ENCODE data around the gene ZNF592.

The ZNF592 gene

DNA sequence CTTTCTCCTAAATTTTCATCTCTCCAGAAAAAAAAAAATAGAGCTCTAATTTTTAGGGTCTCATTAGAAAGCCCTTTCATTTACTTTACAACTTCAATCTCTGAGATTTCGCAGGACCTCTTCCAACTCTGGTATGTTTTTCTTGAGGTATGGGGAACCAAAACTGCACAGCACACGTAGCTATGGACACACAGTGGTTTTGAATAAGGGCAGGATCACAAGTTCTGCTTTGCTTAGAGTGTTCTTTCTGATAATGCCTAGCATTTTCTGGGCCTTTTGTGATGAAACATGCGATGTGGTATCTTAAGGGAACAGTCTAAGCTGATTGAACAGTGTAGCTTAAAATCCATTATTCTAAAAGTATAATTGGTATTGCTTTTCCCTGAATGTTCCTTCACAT lies 25.3 kb downstream of the ZNF592 start:
- in situ Hi-C loops (cut with HindIII; ENCODE audit: low sequenced_read_pairs): no loop called here

DNA sequence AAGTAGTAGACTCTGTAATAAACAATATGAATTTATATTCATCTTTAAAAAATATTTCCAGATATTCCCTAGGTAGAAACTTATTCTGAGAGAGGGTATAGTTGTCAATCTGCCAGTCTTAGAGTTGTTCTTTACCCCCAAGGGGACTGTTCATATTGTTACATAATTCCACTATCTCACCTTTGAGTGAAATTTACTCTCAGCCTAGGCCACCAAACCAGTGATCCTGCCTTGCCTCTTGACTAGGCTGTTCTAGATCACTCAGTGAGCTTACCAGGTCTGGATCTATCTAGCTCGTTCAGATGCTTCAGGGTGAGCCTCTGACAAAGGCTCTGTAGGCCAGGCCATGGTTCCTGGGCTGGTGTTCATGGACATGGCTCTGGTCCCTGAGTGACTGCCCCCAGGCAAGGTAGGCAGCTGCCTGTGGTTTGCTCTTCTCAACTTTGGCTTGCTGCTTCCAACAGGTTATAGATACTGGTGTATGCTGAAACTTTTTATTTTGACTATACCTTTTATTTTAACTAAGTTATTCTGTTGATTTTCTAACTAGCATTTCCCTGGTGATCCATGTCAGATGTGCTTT lies 27.6 kb downstream of the ZNF592 start:
- in situ Hi-C loops (cut with HindIII; ENCODE audit: low sequenced_read_pairs): no loop called here

DNA sequence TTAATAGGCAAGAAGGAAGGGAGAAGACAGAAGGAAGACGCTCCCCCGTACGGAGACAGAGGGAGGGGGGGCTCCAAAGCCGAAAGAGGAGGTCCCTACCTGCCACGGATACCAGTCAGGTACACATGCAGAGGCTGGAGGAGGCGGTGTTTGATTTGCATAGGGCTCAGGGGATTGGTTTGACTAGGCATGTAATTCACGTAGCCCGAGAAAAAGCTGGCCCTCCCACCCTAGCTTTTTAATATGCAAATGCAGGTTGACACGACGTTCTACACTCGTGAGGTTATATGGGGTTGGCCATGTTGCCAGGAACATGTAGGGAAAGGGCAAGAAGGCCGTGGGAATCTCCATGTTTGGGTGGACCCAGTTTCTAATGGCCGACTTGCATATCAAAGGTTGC lies 29.8 kb downstream of the ZNF592 start:
- in situ Hi-C loops (cut with HindIII; ENCODE audit: low sequenced_read_pairs): no loop called here

DNA sequence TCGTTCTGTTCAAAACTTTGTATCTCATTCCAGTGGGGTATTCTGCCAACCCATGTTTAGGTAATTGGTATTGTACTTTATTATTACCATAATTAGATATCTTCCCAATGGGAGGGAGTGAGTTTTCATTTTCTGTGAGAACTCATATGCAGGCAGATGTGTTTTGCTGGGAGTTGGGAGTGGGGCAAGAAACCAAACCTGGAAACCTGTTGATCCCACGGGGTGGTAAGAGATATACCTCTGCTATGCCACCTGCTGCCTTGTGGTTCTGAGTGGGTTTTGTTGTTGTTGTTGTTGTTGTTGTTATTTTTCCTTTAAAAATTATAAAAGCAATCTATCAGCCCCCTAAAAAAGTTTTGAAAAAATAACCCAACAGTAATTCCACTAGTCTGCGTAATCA lies 32.1 kb downstream of the ZNF592 start:
- in situ Hi-C loops (cut with HindIII; ENCODE audit: low sequenced_read_pairs): no loop called here

DNA sequence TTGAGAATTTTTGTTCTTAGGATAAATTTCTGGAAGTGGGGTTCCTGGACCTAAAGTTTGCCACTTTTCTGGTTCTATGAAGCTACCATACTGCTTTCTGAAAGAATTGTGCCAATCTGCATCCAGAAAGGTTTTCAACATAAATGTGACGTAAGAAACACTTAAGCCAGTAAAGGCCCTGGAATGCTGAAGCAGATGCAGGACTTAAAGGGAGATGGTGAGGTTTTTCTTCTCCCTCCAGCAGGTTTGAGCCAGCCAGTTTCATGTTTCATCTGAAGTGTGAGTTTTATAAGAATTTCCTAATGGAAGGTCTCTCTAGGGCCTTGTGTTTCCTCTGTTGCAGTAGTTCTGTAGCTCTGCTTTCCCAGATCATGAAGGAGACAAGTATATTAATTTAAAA lies 33.1 kb downstream of the ZNF592 start:
- in situ Hi-C loops (cut with HindIII; ENCODE audit: low sequenced_read_pairs): no loop called here

DNA sequence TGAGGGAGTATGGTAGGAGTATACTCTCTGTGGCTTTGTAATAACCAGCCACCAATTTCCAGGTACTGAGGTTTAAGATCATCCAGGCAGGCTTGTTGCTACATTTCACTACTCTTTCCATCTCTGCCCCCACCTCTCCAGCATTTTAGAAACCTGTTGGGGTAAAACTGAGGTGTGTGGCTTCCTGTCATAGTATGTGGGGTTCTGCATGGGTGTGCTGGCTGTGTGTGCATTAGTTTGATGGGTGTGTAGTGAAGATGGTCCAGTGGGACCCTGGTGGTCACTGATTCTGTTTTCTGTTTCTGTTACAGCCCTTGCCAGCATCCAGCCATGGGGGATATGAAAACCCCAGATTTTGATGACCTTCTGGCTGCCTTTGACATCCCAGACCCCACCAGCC lies 34.0 kb downstream of the ZNF592 start:
- in situ Hi-C loops (cut with HindIII; ENCODE audit: low sequenced_read_pairs): no loop called here

DNA sequence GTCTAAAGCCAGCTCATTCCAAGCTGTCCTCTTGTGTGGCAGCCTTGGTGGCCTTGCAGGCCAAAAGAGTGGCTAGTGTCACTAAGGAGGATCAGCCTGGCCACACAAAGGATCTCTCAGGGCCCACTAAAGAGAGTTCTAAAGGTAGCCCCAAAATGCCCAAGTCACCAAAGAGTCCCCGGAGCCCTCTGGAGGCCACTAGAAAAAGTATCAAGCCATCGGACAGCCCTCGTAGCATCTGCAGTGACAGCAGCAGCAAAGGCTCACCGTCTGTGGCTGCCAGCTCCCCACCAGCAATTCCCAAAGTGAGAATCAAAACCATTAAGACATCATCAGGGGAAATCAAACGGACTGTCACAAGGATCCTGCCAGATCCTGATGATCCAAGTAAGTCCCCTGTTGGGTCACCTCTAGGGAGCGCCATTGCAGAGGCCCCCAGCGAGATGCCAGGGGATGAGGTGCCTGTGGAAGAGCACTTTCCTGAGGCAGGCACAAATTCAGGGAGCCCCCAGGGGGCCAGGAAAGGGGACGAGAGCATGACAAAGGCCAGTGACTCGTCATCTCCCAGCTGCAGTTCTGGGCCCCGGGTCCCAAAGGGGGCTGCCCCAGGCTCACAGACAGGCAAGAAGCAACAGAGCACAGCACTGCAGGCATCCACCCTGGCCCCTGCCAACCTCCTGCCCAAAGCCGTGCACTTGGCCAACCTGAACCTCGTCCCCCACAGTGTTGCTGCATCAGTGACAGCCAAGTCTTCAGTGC lies 35.3 kb downstream of the ZNF592 start:
- in situ Hi-C loops (cut with HindIII; ENCODE audit: low sequenced_read_pairs): no loop called here

DNA sequence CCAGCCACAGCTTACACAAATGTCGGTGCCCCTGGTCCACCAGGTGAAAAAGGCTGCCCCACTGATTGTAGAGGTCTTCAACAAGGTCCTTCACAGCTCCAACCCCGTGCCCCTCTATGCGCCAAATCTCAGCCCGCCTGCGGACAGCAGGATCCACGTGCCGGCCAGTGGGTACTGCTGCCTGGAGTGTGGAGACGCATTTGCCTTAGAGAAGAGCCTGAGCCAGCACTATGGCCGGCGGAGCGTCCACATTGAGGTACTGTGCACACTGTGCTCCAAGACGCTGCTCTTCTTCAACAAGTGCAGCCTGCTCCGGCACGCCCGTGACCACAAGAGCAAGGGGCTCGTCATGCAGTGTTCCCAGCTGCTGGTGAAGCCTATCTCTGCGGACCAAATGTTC lies 35.9 kb downstream of the ZNF592 start:
- in situ Hi-C loops (cut with HindIII; ENCODE audit: low sequenced_read_pairs): no loop called here

DNA sequence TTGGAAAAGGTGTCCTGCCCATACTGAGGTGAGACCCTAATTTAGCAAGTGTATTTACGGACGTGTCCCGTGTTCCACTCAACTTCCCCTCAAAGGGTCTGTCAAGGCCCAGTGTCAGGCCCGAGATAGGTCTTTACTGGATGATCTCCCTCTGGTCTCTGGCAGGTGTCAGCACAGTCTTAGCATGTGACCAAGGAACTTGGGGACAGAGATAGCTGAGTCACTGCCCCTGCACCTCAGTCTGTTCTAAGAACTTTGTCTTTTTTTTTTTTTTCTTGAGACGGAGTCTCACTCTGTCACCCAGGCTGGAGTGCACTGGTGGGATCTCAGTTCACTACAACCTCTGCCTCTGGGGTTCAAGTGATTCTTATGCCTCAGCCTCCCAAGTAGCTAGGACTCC lies 36.7 kb downstream of the ZNF592 start:
- in situ Hi-C loops (cut with HindIII; ENCODE audit: low sequenced_read_pairs): no loop called here

DNA sequence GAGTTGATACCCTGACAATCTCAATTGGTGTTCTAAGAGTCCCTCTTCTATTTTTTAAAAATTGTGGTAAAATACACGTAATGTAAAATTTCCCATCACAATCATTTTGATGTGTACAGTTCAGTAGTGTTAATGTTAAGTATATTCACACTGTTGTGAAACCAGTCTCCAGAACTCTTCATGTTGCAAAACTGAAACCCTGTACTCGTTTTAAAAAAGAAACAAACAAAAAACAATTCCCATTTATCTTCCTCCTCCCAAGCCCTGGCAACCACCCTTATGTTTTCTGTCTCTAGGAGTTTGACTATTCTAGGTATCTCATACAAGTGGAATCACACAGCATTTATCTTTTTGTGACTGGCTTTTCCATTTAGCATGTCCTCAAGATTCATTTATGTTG lies 40.1 kb downstream of the ZNF592 start:
- in situ Hi-C loops (cut with HindIII; ENCODE audit: low sequenced_read_pairs): no loop called here

DNA sequence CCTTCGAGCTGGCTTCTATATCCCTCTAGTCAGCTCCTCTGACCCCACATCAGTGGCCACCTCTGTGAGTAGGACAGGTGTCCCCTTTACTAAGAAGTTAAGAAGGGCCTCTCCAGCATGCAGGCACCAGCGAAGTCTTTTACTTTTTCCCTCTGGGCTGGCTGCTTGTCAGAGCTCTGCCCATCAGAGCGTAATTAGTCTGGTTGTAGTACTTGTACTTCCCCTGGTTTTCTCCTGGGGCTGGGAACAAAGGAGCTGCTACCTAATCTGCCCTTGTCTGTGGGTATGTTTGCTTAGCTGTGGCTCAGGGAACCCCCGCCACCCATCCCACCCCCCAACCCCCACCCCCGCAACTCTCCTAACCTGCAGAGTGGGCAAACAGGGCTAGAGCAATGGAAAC lies 41.4 kb downstream of the ZNF592 start:
- in situ Hi-C loops (cut with HindIII; ENCODE audit: low sequenced_read_pairs): no loop called here

DNA sequence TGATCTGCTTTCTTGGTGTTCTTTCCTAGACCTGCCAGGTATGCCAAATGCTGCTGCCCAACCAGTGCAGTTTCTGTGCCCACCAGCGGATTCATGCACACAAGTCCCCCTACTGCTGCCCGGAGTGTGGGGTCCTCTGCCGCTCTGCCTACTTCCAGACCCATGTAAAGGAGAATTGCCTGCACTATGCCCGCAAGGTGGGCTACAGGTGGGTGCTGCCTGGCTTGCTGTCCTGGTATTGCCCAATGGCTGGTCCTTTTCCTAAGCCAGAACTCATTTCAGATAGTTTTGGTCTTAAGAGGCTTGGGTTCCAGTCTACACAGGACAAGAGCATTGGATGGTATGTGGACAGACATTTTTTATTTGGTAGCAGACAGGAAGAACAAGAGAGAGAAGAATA lies 42.3 kb downstream of the ZNF592 start:
- in situ Hi-C loops (cut with HindIII; ENCODE audit: low sequenced_read_pairs): no loop called here

DNA sequence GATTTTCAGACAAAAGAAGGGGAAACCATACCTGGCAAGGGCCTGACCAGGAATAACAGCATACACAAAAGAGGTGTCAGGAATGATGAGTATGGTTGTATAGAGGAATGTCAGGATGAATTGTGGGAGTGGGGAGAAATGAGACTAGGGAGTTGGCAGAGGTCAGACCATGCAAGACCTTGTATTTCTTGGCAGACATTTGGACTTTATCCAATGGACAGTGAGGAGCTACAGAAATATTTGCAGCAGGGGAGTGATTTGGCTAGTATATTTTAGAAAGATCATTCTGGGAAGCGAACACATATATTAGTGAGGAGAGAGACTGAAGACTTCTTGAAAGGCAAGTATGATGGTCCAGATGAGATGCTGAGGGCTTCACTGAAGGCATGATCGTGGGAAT lies 43.4 kb downstream of the ZNF592 start:
- in situ Hi-C loops (cut with HindIII; ENCODE audit: low sequenced_read_pairs): no loop called here

DNA sequence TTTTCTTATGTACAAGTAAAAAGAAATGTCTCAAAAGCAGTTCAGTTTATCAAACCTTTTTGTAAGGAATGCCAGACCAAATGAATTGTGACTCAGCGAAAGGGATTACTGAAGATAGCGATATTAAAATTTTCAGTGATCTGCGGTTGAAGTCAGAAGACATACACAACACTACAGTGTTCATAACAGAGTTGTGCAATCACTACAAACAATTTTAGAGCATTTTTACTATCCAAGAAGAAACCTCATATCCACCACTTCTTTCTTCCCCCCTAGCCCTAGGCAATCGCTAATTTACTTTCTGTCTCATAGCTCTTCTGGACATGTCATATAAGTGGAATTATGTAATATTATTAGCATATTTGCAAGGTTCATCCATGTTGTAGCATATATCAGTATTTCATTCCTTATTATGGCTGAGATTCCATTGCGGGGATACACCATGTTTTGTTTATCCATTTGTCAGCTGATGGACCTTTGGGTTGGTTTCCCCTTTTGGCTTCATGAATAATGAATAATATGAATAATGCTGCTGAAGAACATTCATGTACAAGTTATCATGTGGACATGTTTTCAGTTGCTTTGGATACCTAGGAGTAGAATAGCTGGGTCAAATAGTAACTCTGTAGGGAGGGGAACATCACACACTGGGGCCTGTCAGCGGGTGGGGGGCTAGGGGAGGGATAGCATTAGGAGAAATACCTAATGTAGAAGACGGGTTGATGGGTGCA lies 45.2 kb downstream of the ZNF592 start:
- in situ Hi-C loops (cut with HindIII; ENCODE audit: low sequenced_read_pairs): no loop called here

DNA sequence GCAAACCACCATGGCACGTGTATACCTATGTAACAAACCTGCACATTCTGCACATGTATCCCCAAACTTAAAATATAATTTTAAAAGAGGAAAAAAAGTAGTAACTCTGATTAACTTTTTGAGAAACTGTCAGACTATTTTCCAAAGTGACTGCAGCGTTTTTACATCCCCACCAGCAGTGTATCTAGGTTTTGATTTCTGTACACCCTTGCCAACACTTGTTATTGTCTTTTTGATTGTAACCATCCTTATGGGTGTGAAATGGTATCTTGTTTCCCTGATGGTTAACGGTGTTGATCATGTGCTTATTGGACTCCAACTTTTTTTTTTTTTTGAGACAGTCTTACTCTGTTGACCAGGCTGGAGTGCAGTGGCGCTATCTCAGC lies 45.8 kb downstream of the ZNF592 start:
- in situ Hi-C loops (cut with HindIII; ENCODE audit: low sequenced_read_pairs): no loop called here

DNA sequence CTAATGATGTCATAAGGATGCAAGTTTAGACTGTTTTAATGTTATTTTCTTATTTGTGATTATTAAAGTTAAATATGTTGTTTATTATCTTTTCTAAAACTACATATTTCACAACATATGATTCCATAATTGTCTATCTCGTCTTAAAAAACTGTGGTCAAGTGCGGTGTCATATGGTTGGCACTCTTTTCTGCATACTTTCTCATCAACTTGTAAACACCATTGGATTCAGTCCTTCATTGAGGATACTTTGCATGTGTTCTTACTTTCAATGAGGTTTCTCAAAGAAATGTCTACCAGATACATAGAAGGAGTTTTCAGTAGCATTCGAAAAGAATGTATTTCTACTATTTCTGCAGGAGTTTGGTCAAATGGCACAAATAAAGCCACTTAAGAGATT lies 46.8 kb downstream of the ZNF592 start:
- in situ Hi-C loops (cut with HindIII; ENCODE audit: low sequenced_read_pairs): no loop called here

DNA sequence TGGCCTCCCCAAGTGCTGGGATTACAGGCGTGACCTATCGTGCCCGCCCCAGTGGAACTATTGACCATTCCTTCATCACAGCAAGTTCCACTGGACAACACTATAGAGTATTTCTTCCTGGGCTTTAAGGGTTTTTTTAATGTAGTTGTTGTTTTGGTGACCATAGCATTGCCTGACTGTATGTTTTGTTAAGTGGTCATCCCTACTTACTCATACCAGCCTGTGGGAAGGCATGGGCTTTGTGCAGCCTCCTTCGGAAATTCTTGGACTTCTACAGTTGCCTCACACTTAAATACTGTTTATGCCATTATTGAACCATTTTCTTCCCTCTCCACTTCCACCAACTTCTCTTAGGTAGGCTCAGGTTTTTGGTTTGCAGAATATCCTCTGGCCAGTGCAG lies 48.8 kb downstream of the ZNF592 start:
- in situ Hi-C loops (cut with HindIII; ENCODE audit: low sequenced_read_pairs): no loop called here

DNA sequence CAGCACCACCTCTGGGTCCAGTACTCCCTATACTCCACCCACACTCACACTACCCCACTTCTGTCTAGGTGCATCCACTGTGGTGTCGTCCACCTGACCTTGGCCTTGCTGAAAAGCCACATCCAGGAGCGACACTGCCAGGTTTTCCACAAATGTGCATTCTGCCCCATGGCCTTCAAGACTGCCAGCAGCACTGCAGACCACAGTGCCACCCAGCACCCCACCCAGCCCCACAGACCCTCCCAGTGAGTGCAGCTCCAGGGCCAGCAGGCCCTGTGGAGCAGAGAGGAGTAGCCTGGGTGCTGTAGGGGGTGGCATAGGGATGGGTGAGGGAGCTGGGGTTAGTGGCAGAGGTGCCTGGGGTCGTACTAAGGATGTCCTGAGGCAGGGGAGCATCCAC lies 49.4 kb downstream of the ZNF592 start:
- in situ Hi-C loops (cut with HindIII; ENCODE audit: low sequenced_read_pairs): no loop called here

DNA sequence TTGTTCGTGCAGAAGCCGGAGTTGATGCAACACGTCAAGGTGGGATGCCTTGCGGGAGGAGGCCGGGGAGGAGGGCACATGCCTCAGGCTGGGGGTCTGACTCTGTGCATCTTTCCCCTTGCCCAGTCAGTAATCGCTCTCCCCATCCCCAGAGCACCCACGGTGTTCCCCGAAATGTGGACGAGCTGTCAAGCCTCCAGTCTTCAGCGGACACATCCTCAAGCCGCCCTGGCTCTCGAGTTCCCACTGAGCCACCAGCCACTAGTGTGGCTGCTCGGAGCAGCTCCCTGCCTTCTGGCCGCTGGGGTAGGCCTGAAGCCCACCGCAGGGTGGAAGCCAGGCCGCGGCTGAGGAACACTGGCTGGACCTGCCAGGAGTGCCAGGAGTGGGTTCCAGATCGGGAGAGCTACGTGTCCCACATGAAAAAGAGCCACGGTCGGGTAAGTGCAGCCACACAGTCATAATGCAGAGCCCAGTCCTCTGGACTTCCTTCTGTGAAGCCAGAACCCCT lies 50.1 kb downstream of the ZNF592 start:
- in situ Hi-C loops (cut with HindIII; ENCODE audit: low sequenced_read_pairs): no loop called here

DNA sequence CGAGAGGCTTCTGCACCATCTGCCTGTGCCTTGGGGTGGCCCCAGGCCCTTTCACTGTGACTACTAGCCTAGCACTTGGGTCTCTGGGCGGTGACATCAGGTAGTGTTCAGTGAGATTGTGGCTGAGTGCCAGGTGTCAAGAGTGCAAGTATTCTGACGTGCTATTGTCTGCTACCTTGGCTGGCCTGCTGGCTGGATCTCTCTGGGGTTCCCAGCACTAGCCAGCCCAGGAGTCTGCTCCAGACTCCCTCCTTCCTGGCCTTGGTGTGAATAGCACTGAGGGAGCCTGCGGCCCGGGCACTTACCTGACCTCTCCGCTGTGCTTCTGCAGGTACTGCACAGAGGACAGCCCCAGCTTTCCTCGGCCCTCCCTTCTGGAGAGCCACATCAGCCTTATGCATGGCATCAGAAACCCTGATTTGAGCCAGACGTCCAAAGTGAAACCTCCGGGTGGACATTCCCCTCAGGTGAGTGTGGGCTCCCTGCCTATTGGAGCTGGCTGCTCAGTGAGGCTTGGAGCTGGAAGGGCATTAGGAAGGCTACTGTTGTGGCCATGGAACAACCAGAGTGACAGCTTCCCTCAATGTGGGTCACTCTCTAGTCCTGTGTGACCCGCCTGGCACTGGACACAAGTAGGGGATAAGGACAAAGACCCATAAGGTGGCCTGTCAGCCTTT lies 51.3 kb downstream of the ZNF592 start:
- in situ Hi-C loops (cut with HindIII; ENCODE audit: low sequenced_read_pairs): no loop called here

DNA sequence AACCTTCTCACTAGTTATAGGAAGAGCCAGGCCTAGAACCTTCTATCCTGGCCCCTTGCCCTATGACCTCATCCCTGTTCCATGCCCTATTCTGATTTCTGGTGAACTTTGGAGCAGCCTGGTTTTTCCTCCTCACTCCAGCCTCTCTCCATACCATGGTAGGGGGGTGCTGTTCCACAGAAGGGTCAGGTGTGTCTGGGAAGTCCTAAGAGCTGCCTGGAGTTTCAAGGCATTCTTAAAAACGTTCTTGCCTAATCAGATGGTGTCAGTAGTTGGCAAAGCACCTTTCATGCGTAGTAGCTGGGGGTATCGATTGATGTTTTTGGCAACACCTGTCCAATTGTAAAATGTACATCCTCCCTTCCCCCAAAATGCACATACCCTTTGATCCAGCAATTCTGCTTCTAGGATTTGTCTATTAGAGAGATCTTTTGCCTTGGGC lies 52.0 kb downstream of the ZNF592 start:
- in situ Hi-C loops (cut with HindIII; ENCODE audit: low sequenced_read_pairs): no loop called here

Data from DLD1 (cell line).